HuH-7 (cell line): ENCODE measurements around the gene ACSL3.
"Not testable (repeated sequence)": the region's sequence is repeated elsewhere in the genome, so short reads cannot be mapped to it uniquely, and the experiment has no call there.

ENCODE experiments used
- DNase-seq: peaks from one replicate; pipeline ENCODE4 v3.0.0; 2011; ENCODE audit warnings: low spot score

Gene ACSL3

GRCh38 chr2:222860740-222861410 lies at the start of gene ACSL3:
Gene ACSL3 (plus strand): TSS chr2:222861036. CDS start chr2:222908773, 47,737 bp downstream.
- peak; percentile 93 for DNase-seq

- DNase-seq = no peak
Measured at GRCh38 chr2:222811828-222812227, 49.0 kb upstream of the ACSL3 start.

DNA sequence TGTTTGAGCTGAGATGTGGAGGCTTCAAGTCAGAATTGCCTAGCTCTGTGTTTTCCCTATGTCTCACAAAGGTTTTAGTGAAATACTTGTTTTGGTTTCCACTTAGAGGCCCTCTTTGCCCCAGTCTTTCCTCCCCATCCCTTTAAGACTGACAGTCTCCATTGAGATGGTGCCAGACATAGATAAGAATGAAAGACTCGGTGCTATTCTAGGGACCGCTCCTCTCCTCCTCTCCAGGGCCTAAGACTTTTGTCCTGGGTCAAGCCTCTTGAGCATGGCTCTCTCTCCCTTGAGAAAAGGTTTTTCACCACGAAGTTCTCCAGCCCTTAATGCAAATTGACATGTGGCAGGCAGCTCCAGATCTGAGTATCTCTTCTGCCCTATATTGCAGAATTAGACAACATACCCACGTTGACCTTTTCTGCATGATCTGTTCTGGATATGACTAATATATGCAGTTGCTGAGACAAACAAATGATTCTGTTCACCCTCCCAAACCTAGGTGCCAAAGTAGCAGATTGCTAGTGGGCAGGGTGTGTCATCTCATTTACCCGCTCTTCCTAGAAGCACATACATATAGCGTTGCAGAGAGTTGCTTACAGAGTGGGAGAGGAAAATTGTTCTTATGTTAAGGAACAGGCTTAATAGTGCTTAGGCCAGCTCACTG lies 47.5 kb upstream of the ACSL3 start:
- no peak for DNase-seq

DNA sequence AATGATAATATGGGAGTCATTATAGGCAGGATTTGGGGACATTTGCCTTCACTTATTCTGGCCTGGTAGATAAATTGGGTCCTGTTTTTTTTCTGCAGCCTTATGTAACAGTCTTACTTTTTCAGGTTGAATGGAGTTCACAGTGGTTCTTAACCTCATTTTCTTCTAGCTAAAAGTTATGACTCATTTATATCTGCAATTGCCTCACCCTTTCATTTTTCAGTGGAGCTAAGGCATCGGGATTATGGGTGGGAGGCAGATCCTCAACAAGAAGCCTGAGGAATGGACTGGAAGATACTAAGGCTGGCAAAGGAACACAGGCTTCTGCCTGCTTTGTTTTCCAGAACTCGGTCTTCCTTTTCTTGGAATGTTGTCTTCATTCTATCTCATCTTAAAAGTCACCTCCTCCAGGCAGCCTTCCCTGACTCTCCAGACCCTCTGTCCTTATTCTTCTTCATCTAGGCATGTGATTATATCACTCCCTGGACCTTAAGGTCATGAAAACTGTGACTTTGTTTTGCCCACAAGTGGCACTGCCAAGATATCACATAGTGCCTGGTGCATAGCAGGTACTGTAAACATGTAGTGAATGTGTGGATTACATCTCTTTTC lies 41.0 kb upstream of the ACSL3 start:
- no peak for DNase-seq

DNA sequence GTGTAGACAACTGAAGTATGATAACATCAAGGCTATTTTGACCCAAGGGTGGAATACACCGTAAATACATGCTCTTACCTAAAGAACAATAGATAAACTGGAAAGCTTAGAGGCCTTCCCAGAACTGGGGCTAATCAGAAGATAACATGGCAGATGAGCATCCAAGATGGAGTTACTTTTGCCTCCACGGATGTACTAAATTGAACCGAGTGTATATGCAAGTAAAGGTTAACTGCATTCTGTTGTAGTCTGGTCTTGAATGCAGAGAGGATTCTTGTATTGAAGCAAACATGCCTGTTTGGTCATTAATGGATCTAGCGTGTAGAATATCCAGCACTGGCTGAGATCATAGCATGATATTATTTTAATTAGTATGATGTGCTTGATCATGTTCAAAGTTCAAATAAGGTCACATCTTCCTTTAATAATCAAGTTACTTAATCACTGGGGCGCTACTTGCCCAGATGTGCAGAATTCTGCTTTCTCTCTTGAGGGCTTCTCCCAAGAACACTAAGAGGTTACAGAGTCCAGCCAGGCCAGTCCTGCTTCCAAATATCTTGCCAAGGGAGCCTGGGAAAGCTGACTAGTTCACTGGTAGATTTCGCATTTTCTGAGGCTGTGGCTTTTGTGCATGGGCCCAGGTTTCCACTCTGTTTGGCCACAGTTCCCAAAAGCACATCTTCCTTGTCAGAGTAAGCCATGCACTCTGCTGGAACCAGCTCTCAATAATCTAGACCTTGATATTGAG lies 37.5 kb upstream of the ACSL3 start:
- no peak for DNase-seq

DNA sequence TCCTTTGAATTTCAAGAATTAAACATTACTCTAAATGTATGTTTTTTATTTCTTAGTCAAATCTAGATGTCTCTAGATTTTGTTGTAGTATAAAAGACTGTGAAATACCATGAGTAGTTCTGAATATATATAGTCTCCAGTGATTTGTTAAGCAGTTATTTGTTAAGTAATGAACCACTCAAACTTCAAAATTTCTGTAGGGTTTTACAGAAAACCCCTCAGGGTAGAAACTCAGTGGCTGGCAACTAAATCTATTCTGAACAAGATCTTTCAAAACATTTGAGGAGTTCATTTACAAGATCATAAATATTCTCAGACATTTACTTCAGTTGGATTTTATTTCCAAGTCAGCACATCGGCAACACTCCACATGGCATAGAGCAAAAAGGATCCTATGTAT lies 35.8 kb upstream of the ACSL3 start:
- no peak for DNase-seq

DNA sequence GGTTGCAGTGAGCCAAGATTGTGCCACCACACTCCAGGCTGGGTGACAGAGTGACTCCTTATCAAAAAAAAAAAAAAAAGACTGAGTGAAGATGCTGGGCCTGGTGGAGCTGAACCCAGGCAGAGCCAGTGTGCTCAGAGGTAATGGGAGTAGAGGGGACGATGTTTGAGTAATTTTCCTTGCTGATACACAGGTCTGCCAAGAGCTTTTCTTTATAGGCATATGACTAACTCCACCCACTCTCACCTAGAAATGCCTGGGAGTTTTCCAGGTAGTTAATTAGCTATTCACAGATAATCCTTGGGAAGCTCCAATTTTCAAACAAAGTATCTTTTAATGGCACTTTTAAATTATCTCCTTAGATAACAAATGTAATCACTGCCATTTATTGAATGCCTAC lies 33.4 kb upstream of the ACSL3 start:
- no peak for DNase-seq

DNA sequence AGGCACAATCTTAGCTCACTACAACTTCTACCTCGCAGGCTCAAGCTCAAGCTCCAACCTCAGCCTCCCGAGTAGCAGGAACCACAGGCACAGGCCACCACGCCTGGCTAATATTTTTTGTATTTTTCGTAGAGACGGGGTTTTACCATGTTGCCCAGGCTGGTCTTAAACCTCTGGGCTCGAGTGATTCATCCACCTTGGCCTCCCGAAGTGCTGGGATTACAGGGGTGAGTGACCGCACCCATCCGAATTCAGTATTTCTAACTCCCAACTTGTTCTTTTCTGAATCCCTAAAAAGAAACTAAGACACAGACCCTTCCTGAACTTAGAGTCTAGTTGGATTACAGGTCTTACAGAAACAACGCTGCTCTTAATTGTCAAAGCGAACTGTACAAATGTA lies 32.3 kb upstream of the ACSL3 start:
- DNase-seq = no peak

- DNase-seq = no peak
Measured at GRCh38 chr2:222830164-222830563, 30.7 kb upstream of the ACSL3 start.

DNA sequence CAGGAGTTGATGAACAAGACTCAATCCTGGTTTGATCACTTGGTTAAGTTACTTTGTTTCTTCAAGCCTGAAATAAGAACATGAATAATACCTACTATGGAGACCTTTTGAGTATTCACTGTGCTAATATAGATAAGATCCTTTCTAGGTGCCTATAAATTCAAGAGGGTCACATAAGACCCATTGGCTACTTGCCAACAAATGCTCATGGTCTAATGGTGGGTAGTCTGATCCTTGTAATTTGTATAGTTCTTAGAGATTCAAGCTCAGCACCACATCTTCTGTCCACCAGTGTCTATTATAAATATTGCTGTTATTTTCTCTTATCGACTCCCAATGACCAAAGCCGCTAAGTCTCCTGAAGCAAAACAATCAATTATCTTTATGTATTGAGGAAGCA lies 27.4 kb upstream of the ACSL3 start:
- DNase-seq = no peak

DNA sequence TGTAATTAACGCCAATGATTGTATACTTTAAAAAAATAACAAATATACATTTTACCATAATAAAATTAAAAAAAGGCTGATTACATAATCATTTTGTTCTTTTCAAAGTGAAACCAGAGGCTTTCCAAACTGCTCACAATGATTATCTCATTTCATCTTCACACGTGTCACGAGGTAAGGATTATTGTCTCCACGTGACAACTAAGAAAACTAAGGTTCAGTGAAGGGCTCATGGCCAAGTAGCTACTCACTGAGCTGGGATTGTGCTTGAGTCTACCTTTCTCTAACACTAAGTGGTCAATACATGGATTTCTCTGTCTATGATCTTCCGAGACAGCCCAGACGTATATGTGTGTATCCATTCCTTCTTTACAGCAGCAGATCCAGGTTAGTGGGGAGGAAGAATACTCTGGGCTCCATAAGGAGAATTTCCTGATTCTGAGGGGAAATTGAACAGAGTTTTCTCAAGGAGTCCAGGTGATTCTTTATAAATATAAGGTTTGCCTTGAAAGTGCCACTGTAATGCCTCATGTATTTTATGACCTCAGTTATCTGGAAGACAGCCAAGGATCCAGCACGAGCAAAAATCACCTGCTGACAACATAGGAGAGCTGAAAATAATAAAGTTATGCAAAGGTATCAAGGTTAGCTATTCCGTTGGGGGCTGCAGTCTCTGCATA lies 25.6 kb upstream of the ACSL3 start:
- no peak for DNase-seq

DNA sequence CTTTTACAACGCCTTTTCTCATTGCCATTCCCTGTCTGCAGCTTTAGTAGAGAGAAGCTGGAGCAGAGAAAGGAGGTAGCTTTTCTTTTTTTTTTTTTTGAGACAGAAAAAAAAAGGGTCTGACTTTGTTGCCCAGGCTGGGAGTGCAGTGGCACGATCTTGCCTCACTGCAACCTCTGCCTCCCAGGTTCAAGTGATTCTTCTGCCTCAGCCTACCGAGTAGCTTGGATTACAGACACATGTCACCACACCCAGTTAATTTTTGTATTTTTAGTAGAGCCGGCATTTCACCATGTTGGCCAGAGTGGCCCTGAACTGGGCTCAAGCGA lies 25.0 kb upstream of the ACSL3 start:
- DNase-seq = no peak

GRCh38 chr2:222837643-222838056 lies 23.2 kb upstream of the ACSL3 start:
- no peak for DNase-seq

- no peak for DNase-seq
Measured at GRCh38 chr2:222840060-222840802, 20.6 kb upstream of the ACSL3 start.

GRCh38 chr2:222842491-222843174 lies 18.2 kb upstream of the ACSL3 start:
- peak; percentile 64 for DNase-seq

DNA sequence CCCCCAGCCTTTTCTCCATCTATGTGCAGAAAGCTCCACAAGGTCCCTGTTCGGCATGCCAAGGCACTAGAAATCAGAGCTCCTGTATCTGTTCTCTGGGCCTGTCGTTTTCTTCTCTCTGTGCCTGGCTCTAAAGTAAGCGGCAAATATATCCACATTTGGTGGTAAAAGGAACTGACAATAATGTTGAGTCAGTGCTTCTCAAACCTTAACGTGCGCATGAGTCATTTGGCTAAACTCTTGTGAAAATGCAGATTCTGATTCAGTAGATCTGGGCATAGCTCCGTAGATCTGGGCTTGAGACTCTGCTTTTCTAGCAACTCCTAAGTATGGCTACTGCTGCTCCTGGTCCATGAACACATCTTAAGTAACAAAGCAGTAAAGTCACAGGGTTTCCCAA lies 16.5 kb upstream of the ACSL3 start:
- no peak for DNase-seq

DNA sequence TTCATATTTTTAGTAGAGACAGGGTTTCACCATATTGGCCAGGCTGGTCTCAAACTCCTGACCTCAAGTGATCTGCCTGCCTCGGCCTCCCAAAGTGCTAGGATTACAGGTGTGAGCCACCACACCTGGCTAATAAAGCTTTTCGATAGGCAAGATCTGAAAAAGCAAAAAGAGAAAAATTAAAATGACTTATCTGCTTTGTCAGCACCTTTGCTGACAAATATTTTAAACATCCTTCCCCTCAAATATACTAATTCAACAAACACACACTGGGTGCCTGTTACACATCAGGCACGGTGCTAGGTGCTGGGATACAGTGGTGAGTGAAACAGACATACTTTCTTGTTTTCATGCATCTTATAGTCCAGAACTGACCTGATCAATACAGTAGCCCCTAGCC lies 15.5 kb upstream of the ACSL3 start:
- DNase-seq = not testable (repeated sequence)

- DNase-seq = no peak
Measured at GRCh38 chr2:222846003-222846402, 14.8 kb upstream of the ACSL3 start.

- not testable (repeated sequence) for DNase-seq
Measured at GRCh38 chr2:222848031-222848430, 12.8 kb upstream of the ACSL3 start.

DNA sequence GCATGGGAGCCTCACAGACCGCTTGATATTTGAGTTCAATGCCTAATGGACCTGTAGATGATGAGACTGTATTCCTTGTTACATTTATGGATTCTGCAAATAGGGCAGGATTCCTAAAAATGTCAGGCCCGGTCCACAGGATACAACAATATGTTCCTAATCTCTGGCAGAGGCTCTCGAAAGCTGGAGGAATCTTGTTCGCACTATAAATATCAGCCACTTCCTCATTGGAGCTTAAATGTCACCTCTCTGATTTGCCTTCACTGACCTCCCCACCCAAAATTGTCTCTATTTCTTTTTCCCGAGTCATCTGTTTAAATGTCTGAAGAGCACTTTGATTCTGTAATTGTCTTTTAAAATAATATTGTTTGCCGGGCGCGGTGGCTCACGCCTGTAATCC lies 12.0 kb upstream of the ACSL3 start:
- no peak for DNase-seq
